ENCODE measurements around the gene SLC26A1. TPM values are rescaled to one million over a fixed set of nuclear protein-coding genes. Genes with fewer than 3 reads are reported as not detected.
A peak's percentile ranks its signal among the peaks of the same experiment; 100 is the strongest.
"Not testable (repeated sequence)": the region's sequence is repeated elsewhere in the genome, so short reads cannot be mapped to it uniquely, and the experiment has no call there.

Gene SLC26A1
- total and polyA plus RNA-seq, 8 donors: 0.35 to 8.6 (median 5.2) TPM

- ATAC-seq (no peak), DNase-seq (peak in 1 of 4 donors; percentile 58)
- Histone ChIP-seq H3K4me1 (peaks cover 0 to 4% of the 10 kb centered on the region in 2 donors), H3K4me3 (no peak overlapping the region), H3K9me3 (no peaks in the 10 kb centered on the region), H3K27ac (no peak overlapping the region), H3K27me3 (no peaks in the 10 kb centered on the region), H3K36me3 (peaks cover 0 to 6% of the 10 kb centered on the region in 2 donors)
- TF ChIP-seq CTCF (IDR thresholded peaks at IDR 0.05): no peak
- intact Hi-C loops (cut with DNase I): no loop called here
These were observed 46.4 kb downstream of the SLC26A1 start for GRCh38 chr4:946517-947471.

GRCh38 chr4:946103-946450, 47.1 kb downstream of the SLC26A1 start:
- no peak for TF ChIP-seq CTCF (IDR thresholded peaks at IDR 0.05)
- H3K9me3 ChIP-seq: no peaks in the 10 kb centered on the region
- H3K4me3 ChIP-seq: no peak overlapping the region
- no peaks in the 10 kb centered on the region for H3K36me3 ChIP-seq
- H3K4me1 ChIP-seq: peaks cover 0 to 4% of the 10 kb centered on the region in 2 donors
- H3K27me3 ChIP-seq: no peaks in the 10 kb centered on the region
- intact Hi-C loops (cut with DNase I): no loop called here
- peak in 1 of 4 donors; percentile 50 for DNase-seq
- ATAC-seq: no peak
- H3K27ac ChIP-seq: no peak overlapping the region

GRCh38 chr4:945274-946102, 47.7 kb downstream of the SLC26A1 start:
- H3K36me3 ChIP-seq: no peaks in the 10 kb centered on the region
- no peaks in the 10 kb centered on the region for H3K27me3 ChIP-seq
- DNase-seq: peak in 1 of 4 donors; percentile 31
- TF ChIP-seq CTCF (IDR thresholded peaks at IDR 0.05): no peak
- peak; percentile 70 for ATAC-seq
- H3K4me1 ChIP-seq: peaks cover 0 to 4% of the 10 kb centered on the region in 2 donors
- H3K4me3 ChIP-seq: no peak overlapping the region
- intact Hi-C loops (cut with DNase I): no loop called here
- H3K9me3 ChIP-seq: no peaks in the 10 kb centered on the region
- no peak overlapping the region for H3K27ac ChIP-seq

GRCh38 chr4:939508-939907, 53.7 kb downstream of the SLC26A1 start:
- intact Hi-C loops (cut with DNase I); DNase-seq; ATAC-seq: not testable (repeated sequence)

More at GRCh38 chr4:939508-939907, 53.7 kb downstream of the SLC26A1 start:
- H3K27ac ChIP-seq, H3K9me3 ChIP-seq, H3K36me3 ChIP-seq, H3K4me3 ChIP-seq, H3K27me3 ChIP-seq, H3K4me1 ChIP-seq: not testable (repeated sequence)

Other genes with a start within 250 kb of the SLC26A1 start
- gene CPLX1, start 167.3 kb downstream of the SLC26A1 start, total RNA-seq: 1 to 10 TPM; 3.1 to 3.2 TPM
- 1 to 10 TPM in 5 of 6 donors, under 1 TPM in 1; 0.98 to 1.8 (median 1.3) TPM for gene CPLX1, start 167.3 kb downstream of the SLC26A1 start, polyA plus RNA-seq (ENCODE audit: insufficient read length in 6 of 6)
- 100 to 1,000 TPM; 109 to 121 TPM for gene GAK, start 61.1 kb downstream of the SLC26A1 start, total RNA-seq
- 10 to 100 TPM; 42.7 to 67.9 (median 49.7) TPM for gene GAK, start 61.1 kb downstream of the SLC26A1 start, polyA plus RNA-seq (ENCODE audit: insufficient read length in 6 of 6)
- 10 to 100 TPM; 29.9 to 31.5 TPM for gene TMEM175, start 60.9 kb downstream of the SLC26A1 start, total RNA-seq
- gene TMEM175, start 60.9 kb downstream of the SLC26A1 start, polyA plus RNA-seq (ENCODE audit: insufficient read length in 6 of 6): 10 to 100 TPM; 24.4 to 38.7 (median 25.7) TPM
- gene DGKQ, start 19.8 kb downstream of the SLC26A1 start, total RNA-seq: 10 to 100 TPM; 15.8 to 19.8 TPM
- 1 to 10 TPM; 5.0 to 9.9 (median 5.7) TPM for gene DGKQ, start 19.8 kb downstream of the SLC26A1 start, polyA plus RNA-seq (ENCODE audit: insufficient read length in 6 of 6)
- gene IDUA, start 6.4 kb downstream of the SLC26A1 start, total RNA-seq: 10 to 100 TPM; 33.6 to 46.8 TPM
- 10 to 100 TPM; 10.1 to 26.4 (median 18.4) TPM for gene IDUA, start 6.4 kb downstream of the SLC26A1 start, polyA plus RNA-seq (ENCODE audit: insufficient read length in 6 of 6)
- gene FGFRL1, start 18.2 kb upstream of the SLC26A1 start, total RNA-seq: 10 to 100 TPM; 23.5 to 31.2 TPM
- 10 to 100 TPM; 16.3 to 22.6 (median 20.3) TPM for gene FGFRL1, start 18.2 kb upstream of the SLC26A1 start, polyA plus RNA-seq (ENCODE audit: insufficient read length in 6 of 6)
- 1 to 10 TPM; 7.2 to 9.8 TPM for gene RNF212, start 120.2 kb upstream of the SLC26A1 start, total RNA-seq
- gene RNF212, start 120.2 kb upstream of the SLC26A1 start, polyA plus RNA-seq (ENCODE audit: insufficient read length in 6 of 6): 10 to 100 TPM in 4 of 6 donors, 1 to 10 TPM in 2; 8.8 to 13.6 (median 11.8) TPM
- gene SPON2, start 179.2 kb upstream of the SLC26A1 start, total RNA-seq: 10 to 100 TPM; 66.0 to 94.2 TPM
- gene SPON2, start 179.2 kb upstream of the SLC26A1 start, polyA plus RNA-seq (ENCODE audit: insufficient read length in 6 of 6): 10 to 100 TPM in 5 of 6 donors, 1 to 10 TPM in 1; 7.7 to 47.1 (median 18.9) TPM